A549 (cell line): ENCODE measurements around the gene EPS8.

Experiments used
- BHLHE40 ChIP-seq: IDR thresholded peaks from 2 replicates; pipeline ENCODE4 v1.6.1; 2012; ENCODE audit warnings: low read depth, low read length, inconsistent platforms
- CHD2 ChIP-seq: fragments of 150-350 bp; IDR thresholded peaks from 2 replicates; pipeline ENCODE4 v1.6.1; 2014; ENCODE audit warnings: low read length; ENCODE audit not compliant: partially characterized antibody
- EP300 ChIP-seq, 2 experiments: fragments of >200 bp; sonication (Bioruptor Twin); formaldehyde crosslinking; IDR thresholded peaks; 2 replicates in 1 of 2; 3 replicates in 1 of 2; pipeline ENCODE4 v1.6.1; 2016 to 2017
- GATA3 ChIP-seq: IDR thresholded peaks from 2 replicates; pipeline ENCODE4 v1.6.1; 2012; ENCODE audit warnings: borderline replicate concordance
- HMGXB4 ChIP-seq: fragments of 250-450 bp; sonication (Bioruptor Pico); IDR thresholded peaks from 2 replicates; pipeline ENCODE4 v1.5.0; 2021; ENCODE audit warnings: mild to moderate bottlenecking, moderate library complexity, borderline replicate concordance
- JUN ChIP-seq, 2 experiments: fragments of >200 bp; sonication (Bioruptor Twin); formaldehyde crosslinking; IDR thresholded peaks; 2 replicates in 1 of 2; 3 replicates in 1 of 2; pipeline ENCODE4 v1.6.1; 2016 to 2017
- KDM1A ChIP-seq: fragments of 200-600 bp; sonication (generic); IDR thresholded peaks from 2 replicates; pipeline ENCODE4 v1.6.1; 2016; ENCODE audit warnings: low read depth, mild to moderate bottlenecking
- MAFK ChIP-seq: fragments of 450-650 bp; IDR thresholded peaks from 2 replicates; pipeline ENCODE4 v1.6.1; 2014; ENCODE audit not compliant: partially characterized antibody
- POLR2A ChIP-seq: IDR thresholded peaks from 2 replicates; pipeline ENCODE4 v1.6.1; 2012; ENCODE audit warnings: mild to moderate bottlenecking, low read length
- REST ChIP-seq: fragments of 200-600 bp; sonication (generic); IDR thresholded peaks from 2 replicates; pipeline ENCODE4 v1.6.1; 2016; ENCODE audit warnings: antibody characterized with exemption, mild to moderate bottlenecking, moderate library complexity
- ZNF302 ChIP-seq: fragments of 250-450 bp; sonication (Bioruptor Pico); IDR thresholded peaks from 2 replicates; pipeline ENCODE4 v1.9.0; 2021; ENCODE audit warnings: inconsistent platforms, mild to moderate bottlenecking, moderate library complexity
- TF ChIP-seq, protein P1 (sequence below): fragments of >200 bp; sonication (Bioruptor Twin); formaldehyde crosslinking; IDR thresholded peaks from 3 replicates; pipeline ENCODE4 v1.5.1; 2016

DNA sequence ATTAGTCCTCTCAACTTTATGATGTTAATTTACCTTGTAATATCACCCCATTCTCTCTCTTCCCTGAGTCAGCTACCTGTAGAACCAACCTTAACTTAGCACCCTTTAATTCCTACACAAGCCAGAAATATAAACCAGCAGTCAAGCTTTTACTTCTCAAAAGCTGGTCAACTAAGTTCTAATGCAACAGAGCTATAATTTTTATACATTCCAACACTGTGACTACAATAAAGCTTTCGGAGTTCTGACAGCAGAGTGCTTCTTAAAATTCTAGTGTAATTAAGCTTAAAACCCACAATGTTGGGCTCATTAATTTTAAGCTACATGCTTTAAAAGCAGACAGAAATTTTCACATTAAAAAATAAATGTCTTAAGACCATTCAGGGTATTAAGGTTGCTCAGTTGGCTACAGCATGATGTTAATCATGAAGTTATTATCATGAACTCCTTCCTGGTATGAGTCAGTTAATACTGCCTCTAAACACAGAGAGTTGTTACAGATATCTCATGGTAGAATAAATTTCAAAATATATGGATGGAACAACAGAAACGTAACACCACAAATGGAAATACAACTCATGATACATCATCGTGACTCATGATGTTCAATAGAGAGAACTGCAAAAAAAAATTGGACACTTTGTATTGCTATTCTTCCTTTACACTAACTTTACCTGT lies 126.7 kb downstream of the EPS8 start:
- no peak for TF ChIP-seq HMGXB4 (CRISPR knock-in tag)
- no peak for TF ChIP-seq BHLHE40
- peak; percentile 35; the same call in 1 of the 2 replicates for TF ChIP-seq GATA3
- TF ChIP-seq POLR2A: no peak
- no peak for TF ChIP-seq ZNF302 (CRISPR knock-in tag)
- peak in 1 of 2 experiments; percentile 58; a peak in 1 of 5 replicates for TF ChIP-seq JUN (IDR thresholded peaks at IDR 0.05)
- TF ChIP-seq REST: no peak
- TF ChIP-seq, protein P1, sequence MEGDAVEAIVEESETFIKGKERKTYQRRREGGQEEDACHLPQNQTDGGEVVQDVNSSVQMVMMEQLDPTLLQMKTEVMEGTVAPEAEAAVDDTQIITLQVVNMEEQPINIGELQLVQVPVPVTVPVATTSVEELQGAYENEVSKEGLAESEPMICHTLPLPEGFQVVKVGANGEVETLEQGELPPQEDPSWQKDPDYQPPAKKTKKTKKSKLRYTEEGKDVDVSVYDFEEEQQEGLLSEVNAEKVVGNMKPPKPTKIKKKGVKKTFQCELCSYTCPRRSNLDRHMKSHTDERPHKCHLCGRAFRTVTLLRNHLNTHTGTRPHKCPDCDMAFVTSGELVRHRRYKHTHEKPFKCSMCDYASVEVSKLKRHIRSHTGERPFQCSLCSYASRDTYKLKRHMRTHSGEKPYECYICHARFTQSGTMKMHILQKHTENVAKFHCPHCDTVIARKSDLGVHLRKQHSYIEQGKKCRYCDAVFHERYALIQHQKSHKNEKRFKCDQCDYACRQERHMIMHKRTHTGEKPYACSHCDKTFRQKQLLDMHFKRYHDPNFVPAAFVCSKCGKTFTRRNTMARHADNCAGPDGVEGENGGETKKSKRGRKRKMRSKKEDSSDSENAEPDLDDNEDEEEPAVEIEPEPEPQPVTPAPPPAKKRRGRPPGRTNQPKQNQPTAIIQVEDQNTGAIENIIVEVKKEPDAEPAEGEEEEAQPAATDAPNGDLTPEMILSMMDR: no peak
- no peak for TF ChIP-seq KDM1A
- no peak for TF ChIP-seq CHD2
- TF ChIP-seq MAFK: peak; percentile 76
- peak in 1 of 2 experiments; percentile 54; a peak in 1 of 5 replicates for TF ChIP-seq EP300 (IDR thresholded peaks at IDR 0.05)
